A549 (cell line): ENCODE results near the gene CDR2. TPM values are rescaled to one million over a fixed set of nuclear protein-coding genes. Genes with fewer than 3 reads are reported as not detected.
A peak's percentile ranks its signal among the peaks of the same experiment; 100 is the strongest.

Experiments used
- ATAC-seq, 2 experiments: fragments of 200-7000 bp in 1 of 2; fragments of >200 bp in 1 of 2; cut with Nextera tagmentation in 1 of 2; cut with Tn5 transposase in 1 of 2; 3 replicates each; pipeline versions ENCODE4 v1.8.0 to v1.9.1; 2018 to 2020; ENCODE audit warnings: mild to moderate bottlenecking in 1 of 2, moderate library complexity in 1 of 2
- CTCF ChIA-PET: fragments of 300-600 bp; sonication (Branson Sonifier 250); formaldehyde crosslinking; extraction: SDS; loops from one replicate; lab custom pipeline; 2021; ENCODE audit warnings: antibody characterized with exemption, inconsistent platforms; lab: Yijun Ruan, JAX
- POLR2A ChIA-PET: fragments of 350-600 bp; formaldehyde crosslinking; extraction: SDS; loops from one replicate; lab custom pipeline; 2021; ENCODE audit warnings: antibody characterized with exemption, inconsistent platforms; lab: Yijun Ruan, JAX
- DNase-seq, 2 experiments: peaks; one replicate each; pipeline versions ENCODE4 v3.0.0 to v3.0.0-alpha.2; 2011 to 2016; ENCODE audit warnings: low read depth in 1 of 2, low spot score in 1 of 2
- FAIRE-seq: peaks from 2 replicates; lab custom pipeline; 2011; peaks lifted over from hg19 to GRCh38; lab: Jason Lieb, UNC
- H3K27ac ChIP-seq, 2 experiments: fragments of >200 bp; sonication (Bioruptor Twin); formaldehyde crosslinking; 3 replicates each; pipeline ENCODE4 v1.5.1; 2016 to 2017
- H3K4me1 ChIP-seq: fragments of >200 bp; sonication (Bioruptor Twin); formaldehyde crosslinking; 3 replicates; pipeline ENCODE4 v1.6.1; 2016
- H3K4me2 ChIP-seq: fragments of >200 bp; sonication (Bioruptor Twin); formaldehyde crosslinking; 3 replicates; pipeline ENCODE4 v1.6.1; 2016
- H3K4me3 ChIP-seq: fragments of >200 bp; sonication (Bioruptor Twin); formaldehyde crosslinking; 3 replicates; pipeline ENCODE4 v1.5.1; 2016
- H3K9me3 ChIP-seq: fragments of >200 bp; sonication (Bioruptor Twin); formaldehyde crosslinking; 3 replicates; pipeline ENCODE4 v1.6.1; 2016
- BHLHE40 ChIP-seq: IDR thresholded peaks from 2 replicates; pipeline ENCODE4 v1.6.1; 2012; ENCODE audit warnings: low read depth, low read length, inconsistent platforms
- CEBPB ChIP-seq, 2 experiments: fragments of >200 bp in 1 of 2; sonication (Bioruptor Twin) in 1 of 2; formaldehyde crosslinking in 1 of 2; IDR thresholded peaks; 2 replicates each; pipeline ENCODE4 v1.6.1; 2012 to 2016
- CHD4 ChIP-seq: fragments of 200-600 bp; sonication (generic); IDR thresholded peaks from 2 replicates; pipeline ENCODE4 v1.6.1; 2016; ENCODE audit warnings: antibody characterized with exemption, mild to moderate bottlenecking, borderline replicate concordance
- CTCF ChIP-seq: fragments of >200 bp; sonication (Bioruptor Twin); formaldehyde crosslinking; IDR thresholded peaks from 3 replicates; pipeline ENCODE4 v1.5.1; 2016
- EHMT2 ChIP-seq: fragments of 200-600 bp; sonication (generic); IDR thresholded peaks from 2 replicates; pipeline ENCODE4 v1.6.1; 2016; ENCODE audit warnings: antibody characterized with exemption, low read depth, mild to moderate bottlenecking, moderate library complexity
- EP300 ChIP-seq, 2 experiments: fragments of >200 bp; sonication (Bioruptor Twin); formaldehyde crosslinking; IDR thresholded peaks; 2 replicates in 1 of 2; 3 replicates in 1 of 2; pipeline ENCODE4 v1.6.1; 2016 to 2017
- FOSL2 ChIP-seq, 2 experiments: fragments of 450-650 bp in 1 of 2; fragments of >200 bp in 1 of 2; sonication (Bioruptor Twin) in 1 of 2; formaldehyde crosslinking; IDR thresholded peaks; 2 replicates each; pipeline versions ENCODE4 v1.5.0 to v1.6.1; 2016 to 2020; ENCODE audit warnings: mild to moderate bottlenecking in 1 of 2, moderate library complexity in 1 of 2
- GATA3 ChIP-seq: IDR thresholded peaks from 2 replicates; pipeline ENCODE4 v1.6.1; 2012; ENCODE audit warnings: borderline replicate concordance
- HOXB13 ChIP-seq: fragments of 250-450 bp; sonication (Bioruptor Pico); IDR thresholded peaks from 2 replicates; pipeline ENCODE4 v1.5.0; 2020; ENCODE audit warnings: low read depth, mild to moderate bottlenecking, moderate library complexity
- HOXB5 ChIP-seq: fragments of 250-450 bp; sonication (Bioruptor Pico); IDR thresholded peaks from 2 replicates; pipeline ENCODE4 v1.5.0; 2020; ENCODE audit warnings: mild to moderate bottlenecking, moderate library complexity
- JUN ChIP-seq, 2 experiments: fragments of >200 bp; sonication (Bioruptor Twin); formaldehyde crosslinking; IDR thresholded peaks; 2 replicates in 1 of 2; 3 replicates in 1 of 2; pipeline ENCODE4 v1.6.1; 2016 to 2017
- KDM5A ChIP-seq: fragments of 200-600 bp; sonication (generic); IDR thresholded peaks from 2 replicates; pipeline ENCODE4 v1.6.1; 2016; ENCODE audit warnings: antibody characterized with exemption, mild to moderate bottlenecking
- MAX ChIP-seq: IDR thresholded peaks from 2 replicates; pipeline ENCODE4 v1.6.1; 2012
- MAZ ChIP-seq: fragments of 150-350 bp; IDR thresholded peaks from 2 replicates; pipeline ENCODE4 v1.6.1; 2014; ENCODE audit warnings: antibody characterized with exemption, low read depth, low read length, borderline replicate concordance
- MYC ChIP-seq: IDR thresholded peaks from 2 replicates; pipeline ENCODE4 v1.6.1; 2012; ENCODE audit warnings: mild to moderate bottlenecking, inconsistent platforms, low read length, improper control_type of control experiment, borderline replicate concordance
- NPAS2 ChIP-seq: fragments of 250-450 bp; sonication (Bioruptor Pico); IDR thresholded peaks from 2 replicates; pipeline ENCODE4 v1.8.0; 2022; ENCODE audit warnings: mild to moderate bottlenecking, moderate library complexity, borderline replicate concordance
- NR3C1 ChIP-seq: fragments of >200 bp; sonication (Bioruptor Twin); formaldehyde crosslinking; IDR thresholded peaks from 3 replicates; pipeline ENCODE4 v1.6.1; 2017
- POLR2A ChIP-seq: IDR thresholded peaks from 2 replicates; pipeline ENCODE4 v1.6.1; 2012; ENCODE audit warnings: mild to moderate bottlenecking, low read length
- RAD21 ChIP-seq, 2 experiments: fragments of >200 bp in 1 of 2; sonication (Bioruptor Twin) in 1 of 2; formaldehyde crosslinking in 1 of 2; IDR thresholded peaks in 1 of 2; conservative IDR thresholded peaks in 1 of 2; 2 replicates in 1 of 2; 3 replicates in 1 of 2; pipeline ENCODE4 v1.6.1; 2012 to 2018; ENCODE audit warnings: inconsistent platforms in 1 of 2
- RARB ChIP-seq: fragments of 250-450 bp; sonication (Bioruptor Pico); IDR thresholded peaks from 2 replicates; pipeline ENCODE4 v1.8.0; 2021; ENCODE audit warnings: mild to moderate bottlenecking, moderate library complexity
- RNF2 ChIP-seq: fragments of 200-600 bp; sonication (generic); IDR thresholded peaks from 2 replicates; pipeline ENCODE4 v1.6.1; 2016; ENCODE audit warnings: low read depth, mild to moderate bottlenecking, antibody characterized with exemption, moderate library complexity, borderline replicate concordance
- SREBF2 ChIP-seq: fragments of 450-650 bp; IDR thresholded peaks from 2 replicates; pipeline ENCODE4 v1.6.1; 2014; ENCODE audit warnings: mild to moderate bottlenecking, moderate library complexity
- TP53 ChIP-seq: fragments of 250-450 bp; sonication (Bioruptor Pico); IDR thresholded peaks from 2 replicates; pipeline ENCODE4 v1.5.0; 2021; ENCODE audit warnings: mild to moderate bottlenecking, moderate library complexity
- USF2 ChIP-seq: fragments of 450-650 bp; IDR thresholded peaks from 2 replicates; pipeline ENCODE4 v1.6.1; 2014; ENCODE audit warnings: antibody characterized with exemption
- ZC3H11A ChIP-seq: fragments of 450-650 bp; IDR thresholded peaks from 2 replicates; pipeline ENCODE4 v1.6.1; 2014; ENCODE audit warnings: antibody characterized with exemption, mild to moderate bottlenecking
- ZFP36 ChIP-seq: fragments of 450-650 bp; IDR thresholded peaks from 2 replicates; pipeline ENCODE4 v1.6.1; 2014; ENCODE audit warnings: borderline replicate concordance; ENCODE audit not compliant: partially characterized antibody
- ZSCAN20 ChIP-seq: fragments of 250-450 bp; sonication (Bioruptor Pico); IDR thresholded peaks from 2 replicates; pipeline ENCODE4 v1.8.0; 2022; ENCODE audit warnings: mild to moderate bottlenecking, moderate library complexity
- WGBS: methylation state at CpG from one replicate; pipeline ENCODE4 v1.1.6; 2017; ENCODE audit errors: missing lambda C conversion rate; 5-methylcytosine and 5-hydroxymethylcytosine counted together
- polyA plus RNA-seq, 4 experiments: library from polyadenylated mRNA; depleted of rRNA in 3 of 4; stranded (reverse); fragments of >200 nt; fragmentation: RNase III in 1 of 4; extraction: RNeasy Plus Mini Kit Qiagen cat#74134 plus additional on column Dnase treatment in 1 of 4; gene quantifications; 2 replicates in 3 of 4; 3 replicates in 1 of 4; pipeline ENCODE4 v1.2.3, GENCODE V29; 2011 to 2017
- TF ChIP-seq, protein P1 (sequence below): fragments of 250-450 bp; sonication (Bioruptor Pico); IDR thresholded peaks from 2 replicates; pipeline ENCODE4 v1.5.0; 2020; ENCODE audit warnings: low read depth, mild to moderate bottlenecking, moderate library complexity
- TF ChIP-seq, protein P2 (sequence below): IDR thresholded peaks from 2 replicates; pipeline ENCODE4 v1.6.1; 2012

The CDR2 gene
- polyA plus RNA-seq, 2 of the 4 experiments (the other 2 are of a cell fraction) = 29.3 to 44.3 TPM

DNA sequence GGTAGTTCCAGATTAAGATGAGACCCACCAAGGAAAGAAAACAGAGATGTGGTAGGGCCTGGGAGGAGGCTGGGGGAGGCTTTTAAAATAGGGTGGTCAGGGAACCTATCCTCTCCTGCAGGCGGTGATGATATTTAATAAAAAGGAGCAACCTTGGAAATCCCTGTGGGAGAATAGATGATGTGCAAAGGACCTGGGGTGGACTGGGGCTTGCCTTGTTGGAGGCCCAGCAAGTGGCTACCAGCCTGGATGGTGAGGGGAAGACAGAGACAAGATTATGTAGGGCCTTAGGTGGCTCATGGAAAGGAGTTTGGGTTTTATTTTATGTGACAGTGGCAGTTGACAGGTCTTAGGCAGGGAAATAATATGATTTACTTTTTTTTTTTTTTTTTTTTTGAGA lies 75.4 kb downstream of the CDR2 start:
- POLR2A ChIA-PET = interaction anchor here (1.0 to 1.5 kb wide), 3 partner anchors 93 to 108 kb away, joined by 5 to 6 read pairs (median 6); partner anchors contain the start of gene EEF2K
- 100% methylated on average over 1 of the region's 1 CpG for WGBS
- H3K27ac ChIP-seq = no peak overlapping the region
- no peak overlapping the region for H3K4me3 ChIP-seq
- ATAC-seq = no peak
- peak overlapping the region; percentile 68 for H3K4me2 ChIP-seq
- peaks cover 11% of the 10 kb centered on the region; the same call in 2 of the 3 replicates for H3K4me1 ChIP-seq
- no peak for TF ChIP-seq ZC3H11A
- no peak for TF ChIP-seq GATA3
- TF ChIP-seq, protein P1, sequence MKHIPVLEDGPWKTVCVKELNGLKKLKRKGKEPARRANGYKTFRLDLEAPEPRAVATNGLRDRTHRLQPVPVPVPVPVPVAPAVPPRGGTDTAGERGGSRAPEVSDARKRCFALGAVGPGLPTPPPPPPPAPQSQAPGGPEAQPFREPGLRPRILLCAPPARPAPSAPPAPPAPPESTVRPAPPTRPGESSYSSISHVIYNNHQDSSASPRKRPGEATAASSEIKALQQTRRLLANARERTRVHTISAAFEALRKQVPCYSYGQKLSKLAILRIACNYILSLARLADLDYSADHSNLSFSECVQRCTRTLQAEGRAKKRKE (CRISPR knock-in tag) = no peak
- TF ChIP-seq RAD21 (conservative IDR thresholded peaks at IDR 0.05 in 1 of 2, IDR thresholded peaks at IDR 0.05 in 1 of 2) = no peak
- TF ChIP-seq NPAS2 (CRISPR knock-in tag) = no peak
- no peak for TF ChIP-seq BHLHE40
- no peak for TF ChIP-seq NR3C1
- no peak for TF ChIP-seq ZFP36
- TF ChIP-seq, protein P2, sequence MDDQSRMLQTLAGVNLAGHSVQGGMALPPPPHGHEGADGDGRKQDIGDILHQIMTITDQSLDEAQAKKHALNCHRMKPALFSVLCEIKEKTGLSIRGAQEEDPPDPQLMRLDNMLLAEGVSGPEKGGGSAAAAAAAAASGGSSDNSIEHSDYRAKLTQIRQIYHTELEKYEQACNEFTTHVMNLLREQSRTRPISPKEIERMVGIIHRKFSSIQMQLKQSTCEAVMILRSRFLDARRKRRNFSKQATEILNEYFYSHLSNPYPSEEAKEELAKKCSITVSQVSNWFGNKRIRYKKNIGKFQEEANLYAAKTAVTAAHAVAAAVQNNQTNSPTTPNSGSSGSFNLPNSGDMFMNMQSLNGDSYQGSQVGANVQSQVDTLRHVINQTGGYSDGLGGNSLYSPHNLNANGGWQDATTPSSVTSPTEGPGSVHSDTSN = no peak
- no peak for TF ChIP-seq RARB (CRISPR knock-in tag)
- no peak for TF ChIP-seq MAZ
- TF ChIP-seq EHMT2 = no peak
- no peak for TF ChIP-seq MYC
- TF ChIP-seq CHD4 = no peak
- TF ChIP-seq SREBF2 = no peak
- TF ChIP-seq FOSL2 (IDR thresholded peaks at IDR 0.05) = no peak
- no peak for TF ChIP-seq FOSL2 (CRISPR knock-in tag; IDR thresholded peaks at IDR 0.05)
- TF ChIP-seq, all 56 proteins: peak for 0
- no peaks in the 10 kb centered on the region for H3K9me3 ChIP-seq
- no peak for DNase-seq
- no peak for FAIRE-seq
- CTCF ChIA-PET = interaction anchor here (3.0 to 16.3 kb wide), 4 partner anchors 12 to 99 kb away, joined by 12 to 320 read pairs (median 101); partner anchors contain the start of gene EEF2K

- ChIA-PET CTCF (interaction anchor here (0.6 to 16.3 kb wide), 8 partner anchors 7 to 98 kb away, joined by 3 to 320 read pairs (median 6); partner anchors contain the start of gene EEF2K), POLR2A (interaction anchor here (0.6 to 1.5 kb wide), 4 partner anchors 13 to 107 kb away, joined by 3 to 6 read pairs (median 6); partner anchors contain the start of gene EEF2K)
- WGBS = 1% methylated on average over 24 of the region's 39 CpGs
- peaks cover 11% of the 10 kb centered on the region; the same call in 2 of the 3 replicates for H3K4me1 ChIP-seq
- FAIRE-seq = no peak
- peak overlapping the region; percentile 94 to 98 for H3K27ac ChIP-seq
- no peaks in the 10 kb centered on the region for H3K9me3 ChIP-seq
- peak overlapping the region; percentile 94 for H3K4me3 ChIP-seq
- H3K4me2 ChIP-seq = peak overlapping the region; percentile 68
- peak; percentile 95 for DNase-seq
- ATAC-seq = peak; percentile 76 to 79
- peak; percentile 54 for TF ChIP-seq MAX
- no peak for TF ChIP-seq HOXB13 (CRISPR knock-in tag)
- no peak; the same call in 1 of the 2 replicates for TF ChIP-seq MAZ
- TF ChIP-seq HOXB5 (CRISPR knock-in tag) = peak; percentile 80; the same call in 1 of the 2 replicates
- TF ChIP-seq NR3C1 = no peak
- TF ChIP-seq JUN (IDR thresholded peaks at IDR 0.05) = peak; percentile 95 to 97
- TF ChIP-seq POLR2A = no peak
- TF ChIP-seq KDM5A = no peak
- no peak for TF ChIP-seq EP300 (IDR thresholded peaks at IDR 0.05)
- TF ChIP-seq ZSCAN20 (CRISPR knock-in tag) = no peak
- peak in 1 of 2 experiments; percentile 32; a peak in 1 of 4 replicates for TF ChIP-seq CEBPB (IDR thresholded peaks at IDR 0.05)
- TF ChIP-seq USF2 = no peak
- no peak for TF ChIP-seq CTCF
- no peak for TF ChIP-seq RAD21 (conservative IDR thresholded peaks at IDR 0.05 in 1 of 2, IDR thresholded peaks at IDR 0.05 in 1 of 2)
- no peak for TF ChIP-seq RNF2
- TF ChIP-seq, protein P1 (CRISPR knock-in tag) = no peak
- peak; percentile 89; the same call in 1 of the 2 replicates for TF ChIP-seq TP53
- peak; percentile 36; the same call in 1 of the 2 replicates for TF ChIP-seq GATA3
Observed at GRCh38 chr16:22297871-22298733, 76.3 kb downstream of the CDR2 start.
